Testis (tissue), 2 donors: ENCODE data around the gene TANC2.

ENCODE experiments used
- POLR2A ChIP-seq: fragments of 450-650 bp; IDR thresholded peaks from one replicate; pipeline ENCODE4 v1.6.1; 2017; ENCODE audit warnings: antibody characterized with exemption, mild to moderate bottlenecking, moderate library complexity
- TF ChIP-seq, protein P1 (sequence below), 3 experiments: fragments of 450-650 bp in 2 of 3; fragments of 200-600 bp in 1 of 3; sonication (generic) in 1 of 3; IDR thresholded peaks; one replicate each; pipeline ENCODE4 v1.5.1; 2016 to 2019; ENCODE audit warnings: antibody characterized with exemption in 3 of 3, mild to moderate bottlenecking in 2 of 3, moderate library complexity in 1 of 3

- TF ChIP-seq, protein P1, sequence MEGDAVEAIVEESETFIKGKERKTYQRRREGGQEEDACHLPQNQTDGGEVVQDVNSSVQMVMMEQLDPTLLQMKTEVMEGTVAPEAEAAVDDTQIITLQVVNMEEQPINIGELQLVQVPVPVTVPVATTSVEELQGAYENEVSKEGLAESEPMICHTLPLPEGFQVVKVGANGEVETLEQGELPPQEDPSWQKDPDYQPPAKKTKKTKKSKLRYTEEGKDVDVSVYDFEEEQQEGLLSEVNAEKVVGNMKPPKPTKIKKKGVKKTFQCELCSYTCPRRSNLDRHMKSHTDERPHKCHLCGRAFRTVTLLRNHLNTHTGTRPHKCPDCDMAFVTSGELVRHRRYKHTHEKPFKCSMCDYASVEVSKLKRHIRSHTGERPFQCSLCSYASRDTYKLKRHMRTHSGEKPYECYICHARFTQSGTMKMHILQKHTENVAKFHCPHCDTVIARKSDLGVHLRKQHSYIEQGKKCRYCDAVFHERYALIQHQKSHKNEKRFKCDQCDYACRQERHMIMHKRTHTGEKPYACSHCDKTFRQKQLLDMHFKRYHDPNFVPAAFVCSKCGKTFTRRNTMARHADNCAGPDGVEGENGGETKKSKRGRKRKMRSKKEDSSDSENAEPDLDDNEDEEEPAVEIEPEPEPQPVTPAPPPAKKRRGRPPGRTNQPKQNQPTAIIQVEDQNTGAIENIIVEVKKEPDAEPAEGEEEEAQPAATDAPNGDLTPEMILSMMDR (IDR thresholded peaks at IDR 0.05) = no peak
- no peak for TF ChIP-seq POLR2A
Measured at GRCh38 chr17:62974788-62975187, 8.8 kb downstream of the TANC2 start.
